Measurements from ENCODE around the gene XYLT2.
"Not testable (repeated sequence)": the region's sequence is repeated elsewhere in the genome, so short reads cannot be mapped to it uniquely, and the experiment has no call there.

XYLT2 gene

GRCh38 chr17:50389534-50389933, 43.6 kb downstream of the XYLT2 start:
- Histone ChIP-seq H3K36me3 (ENCODE audit: insufficient read depth, low read length) (peaks cover 100% of the 10 kb centered on the region), H3K4me1 (ENCODE audit: control insufficient read depth, insufficient read depth, low read length) (peaks cover under 1% of the 10 kb centered on the region), H3K9me3 (replicated peaks; ENCODE audit: low read length) (no peaks in the 10 kb centered on the region), H3K4me2 (ENCODE audit: low read length) (no peak overlapping the region), H3K4me3 (ENCODE audit: low read length) (no peak overlapping the region), H3K27me3 (ENCODE audit: control insufficient read depth, insufficient read depth, low read length) (no peaks in the 10 kb centered on the region), H3K9ac (ENCODE audit: low read depth, low read length) (no peak overlapping the region)

- Histone ChIP-seq H3K4me2 (ENCODE audit: low read length) (no peak overlapping the region), H3K4me1 (ENCODE audit: control insufficient read depth, insufficient read depth, low read length) (peaks cover 17% of the 10 kb centered on the region), H3K27me3 (ENCODE audit: control insufficient read depth, insufficient read depth, low read length) (no peaks in the 10 kb centered on the region), H3K9ac (ENCODE audit: low read depth, low read length) (no peak overlapping the region), H3K36me3 (ENCODE audit: insufficient read depth, low read length) (peaks cover 83% of the 10 kb centered on the region), H3K9me3 (replicated peaks; ENCODE audit: low read length) (no peaks in the 10 kb centered on the region), H3K4me3 (ENCODE audit: low read length) (no peak overlapping the region)
These were observed 46.7 kb downstream of the XYLT2 start for GRCh38 chr17:50392621-50393020.

GRCh38 chr17:50393700-50394099, 47.8 kb downstream of the XYLT2 start:
- no peak overlapping the region for H3K4me3 ChIP-seq (ENCODE audit: low read length)
- H3K9me3 ChIP-seq (replicated peaks; ENCODE audit: low read length): no peaks in the 10 kb centered on the region
- no peaks in the 10 kb centered on the region for H3K27me3 ChIP-seq (ENCODE audit: control insufficient read depth, insufficient read depth, low read length)
- peaks cover 73% of the 10 kb centered on the region for H3K36me3 ChIP-seq (ENCODE audit: insufficient read depth, low read length)
- no peak overlapping the region for H3K4me2 ChIP-seq (ENCODE audit: low read length)
- peaks cover 19% of the 10 kb centered on the region for H3K4me1 ChIP-seq (ENCODE audit: control insufficient read depth, insufficient read depth, low read length)
- no peak overlapping the region for H3K9ac ChIP-seq (ENCODE audit: low read depth, low read length)

GRCh38 chr17:50394711-50395110, 48.8 kb downstream of the XYLT2 start:
- H3K4me1 ChIP-seq (ENCODE audit: control insufficient read depth, insufficient read depth, low read length): peaks cover 19% of the 10 kb centered on the region
- H3K9ac ChIP-seq (ENCODE audit: low read depth, low read length): peak overlapping the region; percentile 100
- peaks cover 63% of the 10 kb centered on the region for H3K36me3 ChIP-seq (ENCODE audit: insufficient read depth, low read length)
- no peaks in the 10 kb centered on the region for H3K27me3 ChIP-seq (ENCODE audit: control insufficient read depth, insufficient read depth, low read length)
- H3K4me3 ChIP-seq (ENCODE audit: low read length): peak overlapping the region; percentile 93
- peak overlapping the region; percentile 98 for H3K4me2 ChIP-seq (ENCODE audit: low read length)
- H3K9me3 ChIP-seq (replicated peaks; ENCODE audit: low read length): no peaks in the 10 kb centered on the region

- Histone ChIP-seq H3K4me3 (ENCODE audit: low read length) (peak overlapping the region; percentile 93), H3K9me3 (replicated peaks; ENCODE audit: low read length) (no peaks in the 10 kb centered on the region), H3K36me3 (ENCODE audit: insufficient read depth, low read length) (peaks cover 45% of the 10 kb centered on the region)
These were observed 50.6 kb downstream of the XYLT2 start for GRCh38 chr17:50396261-50397110.

GRCh38 chr17:50397111-50397918, 51.4 kb downstream of the XYLT2 start, which contains the start of gene LRRC59:
Gene LRRC59, minus strand, starts transcription at chr17:50397523. Its CDS starts 206 bp downstream, at chr17:50397317.
- Histone ChIP-seq H3K27me3 (ENCODE audit: control insufficient read depth, insufficient read depth, low read length) (no peaks in the 10 kb centered on the region), H3K4me3 (ENCODE audit: low read length) (peak within 1 kb of the TSS; percentile 93), H3K4me2 (ENCODE audit: low read length) (peak within 1 kb of the TSS; percentile 98), H3K4me1 (ENCODE audit: control insufficient read depth, insufficient read depth, low read length) (peaks cover 19% of the 10 kb centered on the region), H3K36me3 (ENCODE audit: insufficient read depth, low read length) (peaks cover 37% of the 10 kb centered on the region), H3K9me3 (replicated peaks; ENCODE audit: low read length) (no peaks in the 10 kb centered on the region), H3K9ac (ENCODE audit: low read depth, low read length) (peak within 1 kb of the TSS; percentile 100)

More at GRCh38 chr17:50396261-50397110, 50.6 kb downstream of the XYLT2 start:
- peak overlapping the region; percentile 100 for H3K9ac ChIP-seq (ENCODE audit: low read depth, low read length)
- H3K4me2 ChIP-seq (ENCODE audit: low read length): peak overlapping the region; percentile 98
- no peaks in the 10 kb centered on the region for H3K27me3 ChIP-seq (ENCODE audit: control insufficient read depth, insufficient read depth, low read length)
- H3K4me1 ChIP-seq (ENCODE audit: control insufficient read depth, insufficient read depth, low read length): peaks cover 19% of the 10 kb centered on the region

GRCh38 chr17:50397919-50398285, 52.0 kb downstream of the XYLT2 start:
- H3K4me1 ChIP-seq (ENCODE audit: control insufficient read depth, insufficient read depth, low read length): peaks cover 19% of the 10 kb centered on the region
- H3K9ac ChIP-seq (ENCODE audit: low read depth, low read length): peak overlapping the region; percentile 100
- peak overlapping the region; percentile 93 for H3K4me3 ChIP-seq (ENCODE audit: low read length)
- no peaks in the 10 kb centered on the region for H3K9me3 ChIP-seq (replicated peaks; ENCODE audit: low read length)
- peaks cover 31% of the 10 kb centered on the region for H3K36me3 ChIP-seq (ENCODE audit: insufficient read depth, low read length)
- H3K4me2 ChIP-seq (ENCODE audit: low read length): peak overlapping the region; percentile 98
- peaks cover 4% of the 10 kb centered on the region for H3K27me3 ChIP-seq (ENCODE audit: control insufficient read depth, insufficient read depth, low read length)

- not testable (repeated sequence) for H3K9me3 ChIP-seq (replicated peaks; ENCODE audit: low read length); H3K4me2 ChIP-seq (ENCODE audit: low read length); H3K4me3 ChIP-seq (ENCODE audit: low read length); H3K9ac ChIP-seq (ENCODE audit: low read depth, low read length); H3K27me3 ChIP-seq (ENCODE audit: control insufficient read depth, insufficient read depth, low read length)
- peaks cover 23% of the 10 kb centered on the region for H3K36me3 ChIP-seq (ENCODE audit: insufficient read depth, low read length)
- peaks cover 19% of the 10 kb centered on the region for H3K4me1 ChIP-seq (ENCODE audit: control insufficient read depth, insufficient read depth, low read length)
These were observed 52.7 kb downstream of the XYLT2 start for GRCh38 chr17:50398672-50399071.

- H3K9ac ChIP-seq (ENCODE audit: low read depth, low read length); H3K27me3 ChIP-seq (ENCODE audit: control insufficient read depth, insufficient read depth, low read length); H3K4me2 ChIP-seq (ENCODE audit: low read length); H3K4me3 ChIP-seq (ENCODE audit: low read length); H3K9me3 ChIP-seq (replicated peaks; ENCODE audit: low read length): not testable (repeated sequence)
- peaks cover 14% of the 10 kb centered on the region for H3K36me3 ChIP-seq (ENCODE audit: insufficient read depth, low read length)
- H3K4me1 ChIP-seq (ENCODE audit: control insufficient read depth, insufficient read depth, low read length): peaks cover 18% of the 10 kb centered on the region
These were observed 53.7 kb downstream of the XYLT2 start for GRCh38 chr17:50399591-50399990.

- H3K4me2 ChIP-seq (ENCODE audit: low read length); H3K9me3 ChIP-seq (replicated peaks; ENCODE audit: low read length); H3K9ac ChIP-seq (ENCODE audit: low read depth, low read length); H3K4me3 ChIP-seq (ENCODE audit: low read length); H3K4me1 ChIP-seq (ENCODE audit: control insufficient read depth, insufficient read depth, low read length); H3K36me3 ChIP-seq (ENCODE audit: insufficient read depth, low read length): not testable (repeated sequence)
- H3K27me3 ChIP-seq (ENCODE audit: control insufficient read depth, insufficient read depth, low read length): peaks cover 33% of the 10 kb centered on the region
These were observed 59.4 kb downstream of the XYLT2 start for GRCh38 chr17:50405351-50405750.

- no peak overlapping the region for H3K4me2 ChIP-seq (ENCODE audit: low read length)
These were observed 60.7 kb downstream of the XYLT2 start for GRCh38 chr17:50406578-50406977.

More at GRCh38 chr17:50406578-50406977, 60.7 kb downstream of the XYLT2 start:
- H3K9ac ChIP-seq (ENCODE audit: low read depth, low read length): no peak overlapping the region
- no peaks in the 10 kb centered on the region for H3K9me3 ChIP-seq (replicated peaks; ENCODE audit: low read length)
- no peaks in the 10 kb centered on the region for H3K36me3 ChIP-seq (ENCODE audit: insufficient read depth, low read length)
- H3K4me1 ChIP-seq (ENCODE audit: control insufficient read depth, insufficient read depth, low read length): no peaks in the 10 kb centered on the region
- H3K4me3 ChIP-seq (ENCODE audit: low read length): no peak overlapping the region
- peaks cover 33% of the 10 kb centered on the region for H3K27me3 ChIP-seq (ENCODE audit: control insufficient read depth, insufficient read depth, low read length)

All from skeletal muscle satellite cell (primary cell).